CD4-positive, alpha-beta T cell (primary cell): ENCODE data around the gene RNF141. TPM values are rescaled to one million over a fixed set of nuclear protein-coding genes. Genes with fewer than 3 reads are reported as not detected.
A peak's percentile ranks its signal among the peaks of the same experiment; 100 is the strongest.

Source experiments
- ATAC-seq: fragments of 200-7000 bp; cut with Tn5 transposase; one replicate; pipeline ENCODE4 v1.10.0; 2022; ENCODE audit warnings: mild to moderate bottlenecking; ENCODE audit not compliant: poor library complexity
- CTCF ChIA-PET: fragments of 350-600 bp; sonication (Branson Sonifier 250); formaldehyde crosslinking; loops from one replicate; lab custom pipeline; 2021; ENCODE audit warnings: antibody characterized with exemption, inconsistent platforms; lab: Charles Lee
- POLR2A ChIA-PET: fragments of 350-600 bp; sonication (Branson Sonifier 250); formaldehyde crosslinking; loops from one replicate; lab custom pipeline; 2021; ENCODE audit warnings: antibody characterized with exemption, inconsistent platforms; lab: Charles Lee
- DNase-seq, 14 experiments: peaks; one replicate each; pipeline ENCODE4 v3.0.0-alpha.2; 2013 to 2020; ENCODE audit warnings: mixed read lengths in 2 of 14
- H3K27ac ChIP-seq, 2 donors: one replicate each; pipeline versions ENCODE4 v1.5.1 to v1.7.0; 2013; ENCODE audit warnings: low read length in 2 of 2, low read depth in 1 of 2, mild to moderate bottlenecking in 1 of 2
- H3K27me3 ChIP-seq, 2 experiments: 1 replicate in 1 of 2; 2 replicates in 1 of 2; pipeline versions ENCODE4 v1.6.1 to v1.7.0; 2013; ENCODE audit warnings: low read length in 2 of 2, control low read depth in 1 of 2, mild to moderate bottlenecking in 1 of 2, moderate library complexity in 1 of 2; ENCODE audit not compliant: insufficient read depth in 2 of 2, control insufficient read depth in 1 of 2
- H3K36me3 ChIP-seq: one replicate; pipeline ENCODE4 v1.6.1; 2013; ENCODE audit warnings: low read length, control low read depth; ENCODE audit not compliant: insufficient read depth
- H3K4me1 ChIP-seq: one replicate; pipeline ENCODE4 v1.6.1; 2013; ENCODE audit warnings: low read length, control low read depth; ENCODE audit not compliant: insufficient read depth
- H3K4me3 ChIP-seq: one replicate; pipeline ENCODE4 v1.5.1; 2013; ENCODE audit warnings: mild to moderate bottlenecking, low read length, moderate library complexity
- H3K9me3 ChIP-seq, 2 experiments: 1 replicate in 1 of 2; 2 replicates in 1 of 2; pipeline versions ENCODE4 v1.6.1 to v1.7.0; 2013; ENCODE audit warnings: low read length in 2 of 2, mild to moderate bottlenecking in 2 of 2, control low read depth in 1 of 2, moderate library complexity in 1 of 2; ENCODE audit not compliant: control insufficient read depth in 1 of 2, insufficient read depth in 1 of 2
- H3K27ac Mint-ChIP-seq: one replicate; pipeline ENCODE4 v1.8.0; 2020; ENCODE audit warnings: mixed read lengths
- H3K27me3 Mint-ChIP-seq: one replicate; pipeline ENCODE4 v1.8.0; 2021; ENCODE audit warnings: mixed read lengths
- H3K36me3 Mint-ChIP-seq: one replicate; pipeline ENCODE4 v1.8.0; 2021; ENCODE audit warnings: low read depth, mixed read lengths
- H3K4me1 Mint-ChIP-seq: one replicate; pipeline ENCODE4 v1.8.0; 2021; ENCODE audit warnings: low read depth, mixed read lengths
- H3K4me3 Mint-ChIP-seq: one replicate; pipeline ENCODE4 v1.8.0; 2020; ENCODE audit warnings: mild to moderate bottlenecking, mixed read lengths
- H3K9me3 Mint-ChIP-seq: one replicate; pipeline ENCODE4 v1.8.0; 2020; ENCODE audit warnings: mixed read lengths
- CTCF ChIP-seq: fragments of 200-600 bp; IDR thresholded peaks from one replicate; pipeline ENCODE4 v1.8.0; 2022; ENCODE audit warnings: antibody characterized with exemption, mild to moderate bottlenecking
- intact Hi-C, 2 experiments: fragments of 100-400 bp; cut with DNase I in 1 of 2; cut with micrococcal nuclease in 1 of 2; formaldehyde crosslinking; loops; one replicate each; pipeline versions ENCODE4 v1.15.1 to v1.9.0; 2023 to 2025; cut with DNase I, micrococcal nuclease
- polyA plus RNA-seq, 2 donors: library from polyadenylated mRNA; unstranded; fragments of 120-200 nt; gene quantifications; one replicate each; pipeline ENCODE4 v1.2.1, GENCODE V29; 2013
- total RNA-seq, 174 experiments: library from RNA in 2 of 174; stranded (reverse) in 2 of 174; gene quantifications; one replicate each; pipeline ENCODE4 v1.2.3 and lab custom pipeline; 2021 to 2026

The RNF141 gene
- total RNA-seq, result 10 to 100 TPM; 18.0 to 19.0 TPM
- 18.0 TPM for polyA plus RNA-seq (2013, experiment 1 of 2)
- polyA plus RNA-seq (2013, experiment 2 of 2), result 20.8 TPM
- total RNA-seq (lab: John Stamatoyannopoulos, UW), result 11.9 to 47.2 (median 34.7) reads per million in 172 experiments

- ATAC-seq (peak; percentile 97), DNase-seq (peak; percentile 85 to 97 (median 94))
- CTCF ChIA-PET, result interaction anchor here (0.5 to 2.8 kb wide), 28 partner anchors 9 to 1331 kb away, joined by 3 to 23 read pairs (median 6); partner anchors contain the start of gene AMPD3
- Mint-ChIP-seq H3K36me3 (peaks cover 5% of the 10 kb centered on the region), H3K4me3 (peak within 1 kb of the TSS; percentile 93), H3K9me3 (no peaks in the 10 kb centered on the region), H3K4me1 (peaks cover 44% of the 10 kb centered on the region), H3K27ac (peak within 1 kb of the TSS; percentile 77), H3K27me3 (no peaks in the 10 kb centered on the region)
- Histone ChIP-seq H3K27me3 (no peaks in the 10 kb centered on the region), H3K36me3 (no peaks in the 10 kb centered on the region), H3K27ac (peak within 1 kb of the TSS; percentile 25 to 72), H3K4me1 (peaks cover 13% of the 10 kb centered on the region), H3K4me3 (peak within 1 kb of the TSS; percentile 70), H3K9me3 (peaks cover 0 to 14% of the 10 kb centered on the region in 2 experiments)
- peak; percentile 87 for TF ChIP-seq CTCF
- POLR2A ChIA-PET, result interaction anchor here (0.6 to 2.6 kb wide), 13 partner anchors 20 to 1081 kb away, joined by 3 to 18 read pairs (median 6); partner anchors contain the start of genes AMPD3, EIF4G2, ZBED5 and ZNF143
- intact Hi-C loops, result loop anchor here (2.0 to 10.0 kb wide), 6 partner anchors 84 to 1856 kb away; partner anchors contain the start of genes ADM (in 1 of the 2), AMPD3 (in 1 of the 2), RPL27A (in 1 of the 2) and TRIM66 (in 1 of the 2)
These were observed at the start of gene RNF141 for GRCh38 chr11:10540915-10541560. Gene RNF141 (minus strand): TSS chr11:10541187. CDS start chr11:10534158, 7,029 bp downstream.

- Histone ChIP-seq H3K9me3 (no peaks in the 10 kb centered on the region), H3K27ac (no peak overlapping the region), H3K36me3 (no peaks in the 10 kb centered on the region), H3K4me1 (no peaks in the 10 kb centered on the region), H3K4me3 (no peak overlapping the region), H3K27me3 (no peaks in the 10 kb centered on the region)
- Mint-ChIP-seq H3K4me3 (no peak overlapping the region), H3K4me1 (no peaks in the 10 kb centered on the region), H3K9me3 (no peaks in the 10 kb centered on the region), H3K36me3 (no peaks in the 10 kb centered on the region), H3K27me3 (peaks cover 5% of the 10 kb centered on the region), H3K27ac (no peak overlapping the region)
- ATAC-seq (no peak), DNase-seq (no peak)
- ChIA-PET CTCF (no interaction called here), POLR2A (no interaction called here)
- intact Hi-C loops, result no loop called here
- TF ChIP-seq CTCF, result no peak
These were observed 49.4 kb upstream of the RNF141 start for GRCh38 chr11:10590218-10590915.

GRCh38 chr11:10588904-10589303 lies 47.9 kb upstream of the RNF141 start:
- Histone ChIP-seq H3K4me1 (no peaks in the 10 kb centered on the region), H3K27me3 (no peaks in the 10 kb centered on the region), H3K36me3 (no peaks in the 10 kb centered on the region), H3K4me3 (no peak overlapping the region), H3K9me3 (no peaks in the 10 kb centered on the region), H3K27ac (no peak overlapping the region)
- H3K9me3 Mint-ChIP-seq, result no peaks in the 10 kb centered on the region
- intact Hi-C loops, result no loop called here
- DNase-seq, result no peak
- H3K4me1 Mint-ChIP-seq, result no peaks in the 10 kb centered on the region
- POLR2A ChIA-PET, result no interaction called here
- no peak overlapping the region for H3K27ac Mint-ChIP-seq
- no peak for ATAC-seq
- no peak for TF ChIP-seq CTCF
- CTCF ChIA-PET, result no interaction called here
- H3K4me3 Mint-ChIP-seq, result no peak overlapping the region
- peaks cover 5% of the 10 kb centered on the region for H3K27me3 Mint-ChIP-seq
- H3K36me3 Mint-ChIP-seq, result no peaks in the 10 kb centered on the region
